DOHH2 (cell line): ENCODE results near the gene CAP1.

Experiments
- H3F3A ChIP-seq: fragments of 200-600 bp; sonication (generic), shearing (Covaris generic); 2 replicates; pipeline ENCODE4 v1.6.0; 2016; ENCODE audit warnings: antibody characterized with exemption, mild to moderate bottlenecking; ENCODE audit not compliant: control insufficient read depth, insufficient read depth
- H3K27ac ChIP-seq: fragments of 200-600 bp; sonication (generic); 2 replicates; pipeline ENCODE4 v1.5.1; 2014; ENCODE audit warnings: low read depth, mild to moderate bottlenecking, low read length, moderate library complexity
- H3K27me3 ChIP-seq: fragments of 200-600 bp; sonication (generic); 2 replicates; pipeline ENCODE4 v1.6.1; 2014; ENCODE audit warnings: mild to moderate bottlenecking, low read length, mixed read lengths; ENCODE audit not compliant: control insufficient read depth
- H3K36me3 ChIP-seq: fragments of 200-600 bp; sonication (generic); 2 replicates; pipeline ENCODE4 v1.6.1; 2014; ENCODE audit warnings: mild to moderate bottlenecking, low read length, moderate library complexity, mixed read lengths; ENCODE audit not compliant: control insufficient read depth
- H3K4me1 ChIP-seq: fragments of 200-600 bp; sonication (generic); 2 replicates; pipeline ENCODE4 v1.6.1; 2014; ENCODE audit warnings: mild to moderate bottlenecking, low read length, mixed read lengths; ENCODE audit not compliant: control insufficient read depth
- H3K4me2 ChIP-seq: fragments of 200-600 bp; sonication (generic); 2 replicates; pipeline ENCODE4 v1.6.0; 2014; ENCODE audit warnings: mild to moderate bottlenecking, low read length, moderate library complexity
- H3K4me3 ChIP-seq: fragments of 200-600 bp; sonication (generic); 2 replicates; pipeline ENCODE4 v1.5.1; 2014; ENCODE audit warnings: mild to moderate bottlenecking, low read length, mixed read lengths
- H3K79me2 ChIP-seq: fragments of 200-600 bp; sonication (generic); 2 replicates; pipeline ENCODE4 v1.6.1; 2014; ENCODE audit warnings: mild to moderate bottlenecking, low read length, mixed read lengths; ENCODE audit not compliant: control insufficient read depth
- H3K9me2 ChIP-seq: fragments of 200-600 bp; sonication (generic); replicated peaks from 2 replicates; pipeline ENCODE4 v1.6.1; 2014; ENCODE audit warnings: mild to moderate bottlenecking, low read length, mixed read lengths; ENCODE audit not compliant: control insufficient read depth
- H3K9me3 ChIP-seq: fragments of 200-600 bp; sonication (generic); 2 replicates; pipeline ENCODE4 v1.6.1; 2014; ENCODE audit warnings: antibody characterized with exemption, low read length, mixed read lengths; ENCODE audit not compliant: control insufficient read depth, insufficient read depth
- H4K20me1 ChIP-seq: fragments of 200-600 bp; sonication (generic); 2 replicates; pipeline ENCODE4 v1.6.0; 2014; ENCODE audit warnings: low read depth, mild to moderate bottlenecking, antibody characterized with exemption, low read length, moderate library complexity; ENCODE audit not compliant: control insufficient read depth, insufficient read depth
- EZH2phosphoT487 ChIP-seq: fragments of 200-600 bp; sonication (generic); IDR thresholded peaks from 2 replicates; pipeline ENCODE4 v1.6.1; 2017; ENCODE audit warnings: borderline replicate concordance, mild to moderate bottlenecking, antibody characterized with exemption, low read length, moderate library complexity, mixed read lengths
- TF ChIP-seq, protein P1 (sequence below): fragments of 200-600 bp; sonication (generic); IDR thresholded peaks from one replicate; pipeline ENCODE4 v1.5.1; 2014; ENCODE audit warnings: antibody characterized with exemption, mild to moderate bottlenecking, low read depth, low read length; ENCODE audit not compliant: poor library complexity, severe bottlenecking

CAP1 gene

DNA sequence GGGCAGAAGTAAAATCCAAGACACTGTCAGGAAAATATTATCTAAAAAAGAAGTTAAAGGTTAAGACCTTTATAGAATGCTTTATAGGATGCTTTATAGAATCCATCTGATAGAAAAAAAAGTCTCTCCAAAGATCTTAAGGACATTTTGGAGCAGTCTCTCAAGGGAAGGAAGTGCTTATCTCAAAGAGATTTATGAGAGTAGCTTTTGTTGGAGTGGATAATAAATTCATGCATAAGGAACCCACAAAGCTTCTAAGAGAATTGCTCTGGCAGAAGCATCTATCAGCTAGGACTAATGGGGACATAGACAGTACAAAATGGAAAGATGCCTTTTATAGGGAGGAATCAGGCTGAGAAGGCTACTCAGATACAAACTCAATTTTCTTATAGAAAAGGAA is 12.9 kb upstream of the CAP1 start:
- H4K20me1 ChIP-seq, result no peaks in the 10 kb centered on the region
- H3K9me3 ChIP-seq, result peaks cover 9% of the 10 kb centered on the region
- no peak overlapping the region for H3K4me2 ChIP-seq
- H3K9me2 ChIP-seq, result no peaks in the 10 kb centered on the region
- TF ChIP-seq, protein P1, sequence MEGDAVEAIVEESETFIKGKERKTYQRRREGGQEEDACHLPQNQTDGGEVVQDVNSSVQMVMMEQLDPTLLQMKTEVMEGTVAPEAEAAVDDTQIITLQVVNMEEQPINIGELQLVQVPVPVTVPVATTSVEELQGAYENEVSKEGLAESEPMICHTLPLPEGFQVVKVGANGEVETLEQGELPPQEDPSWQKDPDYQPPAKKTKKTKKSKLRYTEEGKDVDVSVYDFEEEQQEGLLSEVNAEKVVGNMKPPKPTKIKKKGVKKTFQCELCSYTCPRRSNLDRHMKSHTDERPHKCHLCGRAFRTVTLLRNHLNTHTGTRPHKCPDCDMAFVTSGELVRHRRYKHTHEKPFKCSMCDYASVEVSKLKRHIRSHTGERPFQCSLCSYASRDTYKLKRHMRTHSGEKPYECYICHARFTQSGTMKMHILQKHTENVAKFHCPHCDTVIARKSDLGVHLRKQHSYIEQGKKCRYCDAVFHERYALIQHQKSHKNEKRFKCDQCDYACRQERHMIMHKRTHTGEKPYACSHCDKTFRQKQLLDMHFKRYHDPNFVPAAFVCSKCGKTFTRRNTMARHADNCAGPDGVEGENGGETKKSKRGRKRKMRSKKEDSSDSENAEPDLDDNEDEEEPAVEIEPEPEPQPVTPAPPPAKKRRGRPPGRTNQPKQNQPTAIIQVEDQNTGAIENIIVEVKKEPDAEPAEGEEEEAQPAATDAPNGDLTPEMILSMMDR, result no peak
- no peak for TF ChIP-seq EZH2phosphoT487
- no peaks in the 10 kb centered on the region for H3K36me3 ChIP-seq
- H3K27me3 ChIP-seq, result 0 out of 2 replicates have a peak, but pooled peaks cover 5% of the 10 kb centered on the region
- no peaks in the 10 kb centered on the region for H3K79me2 ChIP-seq
- H3K4me3 ChIP-seq, result no peak overlapping the region
- H3F3A ChIP-seq, result no peaks in the 10 kb centered on the region
- no peak overlapping the region for H3K27ac ChIP-seq
- peaks cover 22% of the 10 kb centered on the region for H3K4me1 ChIP-seq

DNA sequence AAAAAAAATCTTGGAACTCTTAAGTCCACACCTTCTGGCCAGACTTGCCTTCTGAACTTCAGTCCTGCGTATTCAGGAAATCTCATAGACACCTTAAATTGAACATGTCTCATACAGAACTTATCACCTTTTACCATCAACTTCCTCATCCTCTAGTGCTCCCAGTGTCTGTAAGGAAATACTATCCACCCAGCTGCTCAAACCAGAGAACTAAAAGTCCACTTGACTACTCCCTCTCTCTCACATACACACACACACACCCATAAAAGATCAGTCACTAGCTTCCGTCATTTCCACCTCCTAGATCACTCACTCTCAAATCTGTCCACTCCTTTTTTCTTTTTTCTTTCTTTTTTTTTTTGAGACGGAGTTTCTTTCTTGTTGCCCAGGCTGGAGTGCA is 10.9 kb upstream of the CAP1 start:
- Histone ChIP-seq H4K20me1 (no peaks in the 10 kb centered on the region), H3K27me3 (0 out of 2 replicates have a peak, but pooled peaks cover 5% of the 10 kb centered on the region), H3K9me2 (no peaks in the 10 kb centered on the region), H3K4me1 (peaks cover 24% of the 10 kb centered on the region), H3K9me3 (peaks cover 6% of the 10 kb centered on the region), H3K4me2 (no peak overlapping the region), H3K36me3 (no peaks in the 10 kb centered on the region), H3K27ac (no peak overlapping the region), H3F3A (no peaks in the 10 kb centered on the region), H3K4me3 (no peak overlapping the region), H3K79me2 (no peaks in the 10 kb centered on the region)
- no peak for TF ChIP-seq EZH2phosphoT487
- TF ChIP-seq, protein P1, result no peak

- Histone ChIP-seq H3K4me3 (no peak overlapping the region), H3K79me2 (no peaks in the 10 kb centered on the region), H3K9me3 (peaks cover 6% of the 10 kb centered on the region), H3K9me2 (no peaks in the 10 kb centered on the region), H4K20me1 (no peaks in the 10 kb centered on the region), H3K36me3 (no peaks in the 10 kb centered on the region), H3K27ac (no peak overlapping the region), H3K27me3 (0 out of 2 replicates have a peak, but pooled peaks cover 5% of the 10 kb centered on the region), H3K4me2 (no peak overlapping the region), H3F3A (no peaks in the 10 kb centered on the region), H3K4me1 (peaks cover 32% of the 10 kb centered on the region)
- no peak for TF ChIP-seq EZH2phosphoT487
- TF ChIP-seq, protein P1, result no peak
These were observed 9.9 kb upstream of the CAP1 start for GRCh38 chr1:40030528-40031135.
